ENCODE results near the gene ARSJ. TPM values are rescaled to one million over a fixed set of nuclear protein-coding genes. Genes with fewer than 3 reads are reported as not detected.

ARSJ gene
- total and polyA plus RNA-seq, 2 experiments from 2014 or later, result 4.3 to 6.6 TPM

DNA sequence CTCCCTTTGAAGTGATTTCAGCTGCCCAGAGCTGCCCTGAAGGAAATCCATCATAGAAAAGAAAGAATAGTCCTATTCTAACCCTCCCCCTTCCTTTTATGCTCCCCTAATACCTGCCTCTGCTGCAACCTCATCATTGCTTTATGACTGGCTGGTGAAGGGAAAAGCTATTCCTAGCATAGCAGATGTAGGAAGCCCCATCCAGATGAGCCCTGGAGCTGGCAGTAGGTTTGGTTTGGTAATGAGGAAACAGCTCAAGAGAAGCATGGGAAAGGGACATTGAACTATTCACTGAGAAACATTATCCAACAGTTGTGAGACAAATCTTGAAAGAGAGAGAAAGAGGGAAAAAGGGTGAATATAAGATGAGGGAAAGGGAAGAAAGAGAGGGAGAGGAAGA, 29.2 kb downstream of the ARSJ start:
- H3K27ac ChIP-seq (ENCODE audit: low read depth), result no peak overlapping the region
- no peak for ATAC-seq
- no peaks in the 10 kb centered on the region for H3K36me3 Mint-ChIP-seq (ENCODE audit: low read depth)

More for the DNA sequence above, 29.2 kb downstream of the ARSJ start:
- H4K20me1 ChIP-seq (replicated peaks; ENCODE audit: insufficient read depth), result no peaks in the 10 kb centered on the region
- H3K4me3 ChIP-seq, result no peak overlapping the region
- no peak overlapping the region for H3K4me2 ChIP-seq
- H3K9me2 ChIP-seq (ENCODE audit: insufficient read depth), result no peaks in the 10 kb centered on the region
- H2AFZ ChIP-seq, result no peak overlapping the region
- H3K4me1 Mint-ChIP-seq, result peaks cover 11% of the 10 kb centered on the region
- no peaks in the 10 kb centered on the region for H3F3A ChIP-seq (replicated peaks; ENCODE audit: low read depth)
- no peak overlapping the region for H3K27ac Mint-ChIP-seq
- no peaks in the 10 kb centered on the region for H3K79me2 ChIP-seq (replicated peaks; ENCODE audit: insufficient read depth)
- H3K27me3 ChIP-seq (ENCODE audit: insufficient read depth), result no peaks in the 10 kb centered on the region
- no peaks in the 10 kb centered on the region for H3K9me3 Mint-ChIP-seq
- TF ChIP-seq ZNF462 (CRISPR knock-in tag; IDR thresholded peaks at IDR 0.05) (no peak), ZNF331 (CRISPR knock-in tag; IDR thresholded peaks at IDR 0.05; ENCODE audit: low read depth) (no peak), ETS1 (IDR thresholded peaks at IDR 0.05) (no peak), EZH2 (IDR thresholded peaks at IDR 0.05; ENCODE audit: low read depth, unreplicated experiment) (no peak), CREB1 (CRISPR knock-in tag; IDR thresholded peaks at IDR 0.05; ENCODE audit: low read depth) (no peak), NANOG (IDR thresholded peaks at IDR 0.05; ENCODE audit: borderline replicate concordance) (no peak)
- TF ChIP-seq, protein P1, sequence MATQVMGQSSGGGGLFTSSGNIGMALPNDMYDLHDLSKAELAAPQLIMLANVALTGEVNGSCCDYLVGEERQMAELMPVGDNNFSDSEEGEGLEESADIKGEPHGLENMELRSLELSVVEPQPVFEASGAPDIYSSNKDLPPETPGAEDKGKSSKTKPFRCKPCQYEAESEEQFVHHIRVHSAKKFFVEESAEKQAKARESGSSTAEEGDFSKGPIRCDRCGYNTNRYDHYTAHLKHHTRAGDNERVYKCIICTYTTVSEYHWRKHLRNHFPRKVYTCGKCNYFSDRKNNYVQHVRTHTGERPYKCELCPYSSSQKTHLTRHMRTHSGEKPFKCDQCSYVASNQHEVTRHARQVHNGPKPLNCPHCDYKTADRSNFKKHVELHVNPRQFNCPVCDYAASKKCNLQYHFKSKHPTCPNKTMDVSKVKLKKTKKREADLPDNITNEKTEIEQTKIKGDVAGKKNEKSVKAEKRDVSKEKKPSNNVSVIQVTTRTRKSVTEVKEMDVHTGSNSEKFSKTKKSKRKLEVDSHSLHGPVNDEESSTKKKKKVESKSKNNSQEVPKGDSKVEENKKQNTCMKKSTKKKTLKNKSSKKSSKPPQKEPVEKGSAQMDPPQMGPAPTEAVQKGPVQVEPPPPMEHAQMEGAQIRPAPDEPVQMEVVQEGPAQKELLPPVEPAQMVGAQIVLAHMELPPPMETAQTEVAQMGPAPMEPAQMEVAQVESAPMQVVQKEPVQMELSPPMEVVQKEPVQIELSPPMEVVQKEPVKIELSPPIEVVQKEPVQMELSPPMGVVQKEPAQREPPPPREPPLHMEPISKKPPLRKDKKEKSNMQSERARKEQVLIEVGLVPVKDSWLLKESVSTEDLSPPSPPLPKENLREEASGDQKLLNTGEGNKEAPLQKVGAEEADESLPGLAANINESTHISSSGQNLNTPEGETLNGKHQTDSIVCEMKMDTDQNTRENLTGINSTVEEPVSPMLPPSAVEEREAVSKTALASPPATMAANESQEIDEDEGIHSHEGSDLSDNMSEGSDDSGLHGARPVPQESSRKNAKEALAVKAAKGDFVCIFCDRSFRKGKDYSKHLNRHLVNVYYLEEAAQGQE (IDR thresholded peaks at IDR 0.05; ENCODE audit: unreplicated experiment), result no peak
- no peak for DNase-seq (ENCODE audit: low spot score)
- peaks cover 11% of the 10 kb centered on the region for H3K4me1 ChIP-seq (ENCODE audit: insufficient read depth)
- no peaks in the 10 kb centered on the region for H3K36me3 ChIP-seq (ENCODE audit: insufficient read depth)
- no peak overlapping the region for H3K4me3 Mint-ChIP-seq
- no peaks in the 10 kb centered on the region for H3K27me3 Mint-ChIP-seq (ENCODE audit: insufficient read depth, low read depth, poor library complexity)

Data from GM23338 (cell line).